HG03103 (cell line): ENCODE results near the gene MSH4.
"Not testable (repeated sequence)": the region's sequence is repeated elsewhere in the genome, so short reads cannot be mapped to it uniquely, and the experiment has no call there.

ENCODE experiments used
- ATAC-seq: cut with Tn5 transposase; IDR thresholded peaks from one replicate; pipeline ENCODE4 v1.9.1; 2021; ENCODE audit warnings: low read depth; ENCODE audit not compliant: unreplicated experiment

The MSH4 gene

GRCh38 chr1:75796376-75797272 lies at the start of gene MSH4:
Gene MSH4 (plus strand): TSS chr1:75796882. CDS start chr1:75796986, 104 bp downstream.
- no peak for ATAC-seq

GRCh38 chr1:75757210-75757609 lies 39.5 kb upstream of the MSH4 start:
- not testable (repeated sequence) for ATAC-seq

GRCh38 chr1:75758543-75758942 lies 38.1 kb upstream of the MSH4 start:
- not testable (repeated sequence) for ATAC-seq

- no peak for ATAC-seq
Observed at GRCh38 chr1:75764057-75764655, 32.5 kb upstream of the MSH4 start.

- ATAC-seq = no peak
Observed at GRCh38 chr1:75765697-75766355, 30.9 kb upstream of the MSH4 start.

GRCh38 chr1:75768016-75768415 lies 28.7 kb upstream of the MSH4 start:
- ATAC-seq = no peak

GRCh38 chr1:75770761-75771160 lies 25.9 kb upstream of the MSH4 start:
- ATAC-seq = no peak

GRCh38 chr1:75771978-75772377 lies 24.7 kb upstream of the MSH4 start:
- no peak for ATAC-seq

GRCh38 chr1:75777812-75778211 lies 18.9 kb upstream of the MSH4 start:
- not testable (repeated sequence) for ATAC-seq

GRCh38 chr1:75778694-75779093 lies 18.0 kb upstream of the MSH4 start:
- not testable (repeated sequence) for ATAC-seq

GRCh38 chr1:75780183-75780582 lies 16.5 kb upstream of the MSH4 start:
- not testable (repeated sequence) for ATAC-seq

- ATAC-seq = not testable (repeated sequence)
Observed at GRCh38 chr1:75783920-75784319, 12.8 kb upstream of the MSH4 start.

- peak; percentile 18 for ATAC-seq
Observed at GRCh38 chr1:75785320-75785982, 11.2 kb upstream of the MSH4 start.

GRCh38 chr1:75785983-75786853 lies 10.5 kb upstream of the MSH4 start, which contains the start of gene RABGGTB:
Gene RABGGTB (plus strand): TSS chr1:75786256. CDS start chr1:75786272, 16 bp downstream.
- peak; percentile 76 for ATAC-seq

- ATAC-seq = no peak
Observed at GRCh38 chr1:75786901-75787493, 9.7 kb upstream of the MSH4 start.

GRCh38 chr1:75787524-75787923 lies 9.2 kb upstream of the MSH4 start:
- no peak for ATAC-seq

- no peak for ATAC-seq
Observed at GRCh38 chr1:75789988-75790387, 6.7 kb upstream of the MSH4 start.

- no peak for ATAC-seq
Observed at GRCh38 chr1:75791022-75791421, 5.7 kb upstream of the MSH4 start.

- ATAC-seq = no peak
Observed at GRCh38 chr1:75792091-75792490, 4.6 kb upstream of the MSH4 start.
